Kidney (tissue), 14 donors: ENCODE data around the gene YPEL1. TPM values are rescaled to one million over a fixed set of nuclear protein-coding genes. Genes with fewer than 3 reads are reported as not detected.
"Not testable (repeated sequence)": the region's sequence is repeated elsewhere in the genome, so short reads cannot be mapped to it uniquely, and the experiment has no call there.

Source experiments
- DNase-seq, 5 donors: peaks; one replicate each; pipeline ENCODE4 v3.0.0-alpha.2; 2013 to 2020
- FAIRE-seq: peaks from 2 replicates; lab custom pipeline; 2012; peaks lifted over from hg19 to GRCh38; lab: Jason Lieb, UNC
- H3K27ac ChIP-seq, 2 donors: one replicate each; pipeline ENCODE4 v1.7.0; 2013; ENCODE audit warnings: low read depth in 2 of 2, low read length in 2 of 2, inconsistent platforms in 1 of 2
- H3K27me3 ChIP-seq: one replicate; pipeline ENCODE4 v1.7.1; 2013; ENCODE audit warnings: low read length, inconsistent platforms; ENCODE audit not compliant: control insufficient read depth, insufficient read depth
- H3K36me3 ChIP-seq, 3 donors: one replicate each; pipeline versions ENCODE4 v1.7.0 to v1.7.1; 2013; ENCODE audit warnings: low read length in 3 of 3, control low read depth in 1 of 3, inconsistent platforms in 1 of 3; ENCODE audit not compliant: insufficient read depth in 3 of 3, control insufficient read depth in 2 of 3
- H3K4me1 ChIP-seq, 3 donors: one replicate each; pipeline versions ENCODE4 v1.7.0 to v1.7.1; 2013; ENCODE audit warnings: low read length in 3 of 3, inconsistent platforms in 1 of 3, low read depth in 1 of 3; ENCODE audit not compliant: control insufficient read depth in 2 of 3, insufficient read depth in 2 of 3
- H3K4me3 ChIP-seq, 3 donors: one replicate each; pipeline versions ENCODE4 v1.7.0 to v1.8.1; 2013; ENCODE audit warnings: low read length in 3 of 3, control low read depth in 1 of 3, inconsistent platforms in 1 of 3
- H3K9ac ChIP-seq, 3 donors: one replicate each; pipeline versions ENCODE4 v1.7.0 to v1.7.1; 2013; ENCODE audit warnings: low read length in 3 of 3, control low read depth in 1 of 3, inconsistent platforms in 1 of 3
- H3K9me3 ChIP-seq, 3 donors: one replicate each; pipeline versions ENCODE4 v1.7.0 to v1.7.1; 2013; ENCODE audit warnings: low read length in 3 of 3, control low read depth in 1 of 3, inconsistent platforms in 1 of 3; ENCODE audit not compliant: control insufficient read depth in 2 of 3, insufficient read depth in 1 of 3
- intact Hi-C: fragments of 100-400 bp; cut with DNase I; formaldehyde crosslinking; loops from one replicate; pipeline ENCODE4 v1.11.1; 2022
- polyA plus RNA-seq: library from polyadenylated mRNA; stranded (reverse); fragments of 350-450 nt; fragmentation: Illumina TruSeq; extraction: RNeasy Lipid Tissue Mini Kit (QIAGEN cat#74804); gene quantifications from one replicate; pipeline ENCODE4 v1.2.3, GENCODE V29; 2014; ENCODE audit warnings: low read depth, low replicate concordance; ENCODE audit not compliant: insufficient read depth
- total RNA-seq: library from RNA; stranded (reverse); fragmentation: NEBNext Ultra II Directional; extraction: Animal tissue kit (Norgen Biotek cat#: 25700); gene quantifications from one replicate; pipeline ENCODE4 v1.2.1, GENCODE V29; 2021
- TF ChIP-seq, protein P1 (sequence below): IDR thresholded peaks from 3 replicates; pipeline ENCODE4 v1.5.1; 2012; ENCODE audit warnings: mild to moderate bottlenecking, moderate library complexity, borderline replicate concordance; ENCODE audit not compliant: insufficient read depth; ENCODE audit errors: extremely low read depth
- donor health status: control.
- donor health status: control.
- donor health status: control.
- donor health status: control.
- donor health status: control.
- donor health status: DM: yes; HTN: yes; CAD: no.
- donor health status: Normal renal cell carcinoma (clear cell type).

The YPEL1 gene
- total and polyA plus RNA-seq, 2 donors from 2014 or later = 2.2 to 6.1 TPM

DNA sequence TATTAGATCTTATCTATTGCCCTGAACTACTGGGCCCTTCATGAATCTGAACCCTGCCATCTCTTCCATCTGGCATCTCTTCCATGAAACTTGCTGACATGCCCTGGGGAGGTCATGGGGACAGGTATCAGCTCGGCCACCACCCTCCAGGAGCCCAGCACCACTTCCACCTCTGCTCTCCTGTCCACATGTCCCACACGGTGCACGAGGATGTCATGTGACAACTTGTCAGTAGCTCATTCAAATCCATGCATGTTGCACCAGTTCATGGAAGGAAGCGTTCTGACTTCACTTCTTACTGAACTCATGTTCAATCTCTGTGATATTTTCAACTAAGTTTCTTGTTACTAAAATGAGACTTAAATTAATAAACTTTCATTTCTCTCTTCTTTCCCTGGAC is 16.6 kb downstream of the YPEL1 start:
- TF ChIP-seq, protein P1, sequence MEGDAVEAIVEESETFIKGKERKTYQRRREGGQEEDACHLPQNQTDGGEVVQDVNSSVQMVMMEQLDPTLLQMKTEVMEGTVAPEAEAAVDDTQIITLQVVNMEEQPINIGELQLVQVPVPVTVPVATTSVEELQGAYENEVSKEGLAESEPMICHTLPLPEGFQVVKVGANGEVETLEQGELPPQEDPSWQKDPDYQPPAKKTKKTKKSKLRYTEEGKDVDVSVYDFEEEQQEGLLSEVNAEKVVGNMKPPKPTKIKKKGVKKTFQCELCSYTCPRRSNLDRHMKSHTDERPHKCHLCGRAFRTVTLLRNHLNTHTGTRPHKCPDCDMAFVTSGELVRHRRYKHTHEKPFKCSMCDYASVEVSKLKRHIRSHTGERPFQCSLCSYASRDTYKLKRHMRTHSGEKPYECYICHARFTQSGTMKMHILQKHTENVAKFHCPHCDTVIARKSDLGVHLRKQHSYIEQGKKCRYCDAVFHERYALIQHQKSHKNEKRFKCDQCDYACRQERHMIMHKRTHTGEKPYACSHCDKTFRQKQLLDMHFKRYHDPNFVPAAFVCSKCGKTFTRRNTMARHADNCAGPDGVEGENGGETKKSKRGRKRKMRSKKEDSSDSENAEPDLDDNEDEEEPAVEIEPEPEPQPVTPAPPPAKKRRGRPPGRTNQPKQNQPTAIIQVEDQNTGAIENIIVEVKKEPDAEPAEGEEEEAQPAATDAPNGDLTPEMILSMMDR = no peak
- intact Hi-C loops = loop anchor here (10.0 kb wide), 1 partner anchor 216 kb away; no protein-coding TSS in a partner anchor
- no peak overlapping the region for H3K4me3 ChIP-seq
- H3K36me3 ChIP-seq = no peaks in the 10 kb centered on the region
- DNase-seq = no peak
- H3K9ac ChIP-seq = no peak overlapping the region
- H3K27ac ChIP-seq = no peak overlapping the region
- no peak for FAIRE-seq
- H3K27me3 ChIP-seq = no peaks in the 10 kb centered on the region
- no peaks in the 10 kb centered on the region for H3K4me1 ChIP-seq
- H3K9me3 ChIP-seq = no peaks in the 10 kb centered on the region

GRCh38 chr22:21718499-21718898 is 17.1 kb downstream of the YPEL1 start:
- Histone ChIP-seq H3K9ac (no peak overlapping the region), H3K36me3 (no peaks in the 10 kb centered on the region), H3K4me3 (no peak overlapping the region), H3K27ac (no peak overlapping the region), H3K27me3 (no peaks in the 10 kb centered on the region), H3K4me1 (no peaks in the 10 kb centered on the region), H3K9me3 (no peaks in the 10 kb centered on the region)
- TF ChIP-seq, protein P1 = no peak
- FAIRE-seq (no peak), DNase-seq (no peak)
- intact Hi-C loops = loop anchor here (10.0 kb wide), 1 partner anchor 216 kb away; no protein-coding TSS in a partner anchor

- intact Hi-C loops = loop anchor here (10.0 kb wide), 1 partner anchor 218 kb away; no protein-coding TSS in a partner anchor
- H3K36me3 ChIP-seq, FAIRE-seq, H3K9ac ChIP-seq, H3K27me3 ChIP-seq, H3K27ac ChIP-seq, H3K4me3 ChIP-seq, H3K4me1 ChIP-seq, DNase-seq, H3K9me3 ChIP-seq: not testable (repeated sequence)
These were observed 19.0 kb downstream of the YPEL1 start for GRCh38 chr22:21716395-21717122.

GRCh38 chr22:21714786-21715185 is 20.8 kb downstream of the YPEL1 start:
- TF ChIP-seq, protein P1 = no peak
- H3K27me3 ChIP-seq = no peaks in the 10 kb centered on the region
- FAIRE-seq (no peak), DNase-seq (no peak)
- intact Hi-C loops = loop anchor here (10.0 kb wide), 1 partner anchor 220 kb away; no protein-coding TSS in a partner anchor
- no peak overlapping the region for H3K4me3 ChIP-seq
- H3K36me3 ChIP-seq = peaks cover 0 to under 1% (median 0%) of the 10 kb centered on the region in 3 donors
- peaks cover 0 to 6% (median 0%) of the 10 kb centered on the region in 3 donors for H3K4me1 ChIP-seq
- H3K9ac ChIP-seq = no peak overlapping the region
- no peaks in the 10 kb centered on the region for H3K9me3 ChIP-seq
- H3K27ac ChIP-seq = no peak overlapping the region
